ENCODE measurements around the gene KRT16.
"Not testable (repeated sequence)": the region's sequence is repeated elsewhere in the genome, so short reads cannot be mapped to it uniquely, and the experiment has no call there.

The KRT16 gene

DNA sequence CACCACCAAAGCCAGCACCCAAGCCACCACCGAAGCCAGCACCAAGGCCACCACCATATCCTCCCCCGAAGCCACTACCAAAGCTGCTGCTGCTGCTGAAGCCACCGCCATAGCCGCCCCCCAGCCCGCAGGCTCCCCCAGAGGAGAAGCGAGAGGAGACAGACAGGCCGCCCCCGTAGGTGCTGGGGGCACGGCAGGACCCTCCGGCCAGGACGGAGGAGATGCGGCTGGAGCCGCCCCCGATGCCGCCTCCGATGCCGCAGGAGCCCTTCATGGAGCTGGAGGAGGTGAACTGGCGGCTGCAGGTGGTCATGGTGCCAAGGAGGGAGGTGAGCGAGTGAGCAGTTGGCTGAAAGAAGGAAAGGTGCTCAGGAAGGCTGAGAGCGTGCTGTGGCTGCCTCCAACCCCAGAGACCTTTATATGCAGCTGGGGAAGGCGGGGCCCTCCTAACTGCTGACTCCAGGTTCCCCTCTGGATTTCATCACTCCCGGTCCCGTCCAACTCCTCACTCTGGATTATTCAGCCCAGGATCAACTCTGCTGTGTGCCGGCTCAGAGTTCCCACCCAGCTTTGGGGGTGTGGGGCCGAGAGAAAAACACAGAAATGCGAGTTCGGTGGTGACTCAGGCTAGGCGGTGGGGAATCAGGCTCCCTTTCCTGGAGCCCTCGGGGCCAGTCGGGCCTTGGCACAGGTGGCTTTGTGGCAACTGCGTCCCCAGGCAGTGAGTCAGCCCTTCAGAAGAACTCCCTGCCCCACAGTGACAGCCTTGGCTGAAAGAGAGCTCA is at the start of gene KRT16:
Gene KRT16, minus strand, starts transcription at position 392 of the 785 bp plus-strand sequence. Its CDS starts 79 bp downstream, at position 313.
- not testable (repeated sequence) for H3K4me3 ChIP-seq (ENCODE audit: low read length)
- peak; percentile 57 for DNase-seq (ENCODE audit: low read depth)

DNA sequence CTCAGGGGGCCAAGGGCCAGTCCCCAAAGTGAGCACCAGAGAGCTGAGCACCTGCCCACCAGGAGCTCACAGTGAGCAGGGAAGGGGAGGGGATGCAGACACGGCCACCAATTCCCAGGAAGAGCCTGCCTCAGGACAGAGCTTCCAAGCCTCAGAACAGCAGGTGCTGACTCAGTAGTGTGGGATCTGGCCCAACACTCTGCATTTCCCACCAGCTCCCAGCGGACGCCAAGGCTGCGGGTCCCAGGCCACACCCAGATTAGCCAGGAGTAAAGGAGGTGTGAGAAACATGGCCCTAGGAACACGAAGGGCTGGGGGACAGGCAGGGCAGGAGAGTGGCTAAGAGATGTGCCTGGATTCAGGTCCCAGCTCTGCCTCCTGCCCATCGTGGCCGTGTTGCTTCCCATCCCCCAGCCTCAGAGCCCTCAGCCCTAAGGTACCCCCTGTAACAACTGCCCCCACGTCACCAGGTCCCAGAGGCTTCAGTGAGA is 47.7 kb upstream of the KRT16 start:
- no peak overlapping the region for H3K4me3 ChIP-seq (ENCODE audit: low read length)
- TF ChIP-seq, protein P1, sequence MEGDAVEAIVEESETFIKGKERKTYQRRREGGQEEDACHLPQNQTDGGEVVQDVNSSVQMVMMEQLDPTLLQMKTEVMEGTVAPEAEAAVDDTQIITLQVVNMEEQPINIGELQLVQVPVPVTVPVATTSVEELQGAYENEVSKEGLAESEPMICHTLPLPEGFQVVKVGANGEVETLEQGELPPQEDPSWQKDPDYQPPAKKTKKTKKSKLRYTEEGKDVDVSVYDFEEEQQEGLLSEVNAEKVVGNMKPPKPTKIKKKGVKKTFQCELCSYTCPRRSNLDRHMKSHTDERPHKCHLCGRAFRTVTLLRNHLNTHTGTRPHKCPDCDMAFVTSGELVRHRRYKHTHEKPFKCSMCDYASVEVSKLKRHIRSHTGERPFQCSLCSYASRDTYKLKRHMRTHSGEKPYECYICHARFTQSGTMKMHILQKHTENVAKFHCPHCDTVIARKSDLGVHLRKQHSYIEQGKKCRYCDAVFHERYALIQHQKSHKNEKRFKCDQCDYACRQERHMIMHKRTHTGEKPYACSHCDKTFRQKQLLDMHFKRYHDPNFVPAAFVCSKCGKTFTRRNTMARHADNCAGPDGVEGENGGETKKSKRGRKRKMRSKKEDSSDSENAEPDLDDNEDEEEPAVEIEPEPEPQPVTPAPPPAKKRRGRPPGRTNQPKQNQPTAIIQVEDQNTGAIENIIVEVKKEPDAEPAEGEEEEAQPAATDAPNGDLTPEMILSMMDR (conservative IDR thresholded peaks at IDR 0.05; ENCODE audit: low read depth, low read length), result no peak
- no peak for DNase-seq (ENCODE audit: low read depth)

DNA sequence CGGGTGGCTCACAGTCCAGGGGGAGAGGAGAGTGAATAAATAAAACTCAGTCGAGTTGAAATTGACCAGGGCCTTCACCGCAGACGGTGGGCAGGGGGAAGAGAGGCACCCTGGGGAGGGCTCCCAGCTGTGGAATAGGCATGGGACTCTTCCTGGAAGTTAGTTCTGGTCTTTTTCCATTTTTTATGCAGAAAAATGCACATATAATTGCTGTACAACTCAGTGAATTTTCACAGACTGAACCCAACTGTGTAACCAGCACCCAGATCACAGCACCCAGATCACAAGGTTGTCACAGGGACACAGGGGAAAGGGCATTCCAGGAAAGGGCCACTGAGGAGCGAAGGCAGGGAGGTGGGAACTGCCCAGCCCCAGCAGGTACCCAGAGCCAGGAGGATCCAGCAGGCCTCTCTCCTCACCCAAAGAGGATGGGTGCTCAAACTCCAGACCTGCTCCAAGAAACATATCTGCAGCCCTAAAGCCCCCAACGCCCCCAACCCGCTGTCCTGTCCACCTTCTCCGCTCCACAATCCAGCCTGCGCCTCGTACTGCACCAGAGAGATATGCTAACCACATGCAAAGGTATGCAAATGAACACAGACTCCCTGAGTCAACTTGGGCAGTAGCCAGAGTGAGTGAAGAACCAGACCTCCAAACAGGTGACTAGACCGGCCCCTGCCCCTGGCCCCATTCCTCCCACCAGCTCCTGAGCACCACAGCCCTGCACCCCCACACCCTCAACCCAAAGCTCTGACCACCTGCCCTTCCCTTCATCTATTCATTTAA is 47.1 kb upstream of the KRT16 start:
- no peak for DNase-seq (ENCODE audit: low read depth)
- TF ChIP-seq, protein P1 (conservative IDR thresholded peaks at IDR 0.05; ENCODE audit: low read depth, low read length), result no peak
- H3K4me3 ChIP-seq (ENCODE audit: low read length), result no peak overlapping the region

DNA sequence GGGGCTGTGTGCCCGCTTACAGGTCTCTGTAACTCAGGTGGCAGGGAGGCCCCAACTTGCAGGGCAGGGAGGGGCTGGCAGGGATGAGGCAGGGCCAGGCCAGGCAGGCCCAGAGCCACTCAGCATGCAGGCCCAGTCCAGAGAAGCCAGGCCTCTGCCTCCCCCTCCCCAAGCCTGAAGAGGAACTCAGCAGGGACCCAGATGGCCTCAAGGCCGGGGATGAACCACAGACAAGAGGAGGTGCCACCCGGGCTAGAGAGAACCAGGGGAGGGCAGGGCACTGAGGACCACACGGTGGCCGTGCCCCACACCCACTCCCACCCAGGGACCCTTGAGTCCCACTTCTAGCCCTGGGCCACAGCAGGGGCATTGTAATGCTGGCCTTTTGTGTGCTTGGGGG is 46.3 kb upstream of the KRT16 start:
- no peak overlapping the region for H3K4me3 ChIP-seq (ENCODE audit: low read length)
- DNase-seq (ENCODE audit: low read depth), result no peak
- TF ChIP-seq, protein P1 (conservative IDR thresholded peaks at IDR 0.05; ENCODE audit: low read depth, low read length), result no peak

DNA sequence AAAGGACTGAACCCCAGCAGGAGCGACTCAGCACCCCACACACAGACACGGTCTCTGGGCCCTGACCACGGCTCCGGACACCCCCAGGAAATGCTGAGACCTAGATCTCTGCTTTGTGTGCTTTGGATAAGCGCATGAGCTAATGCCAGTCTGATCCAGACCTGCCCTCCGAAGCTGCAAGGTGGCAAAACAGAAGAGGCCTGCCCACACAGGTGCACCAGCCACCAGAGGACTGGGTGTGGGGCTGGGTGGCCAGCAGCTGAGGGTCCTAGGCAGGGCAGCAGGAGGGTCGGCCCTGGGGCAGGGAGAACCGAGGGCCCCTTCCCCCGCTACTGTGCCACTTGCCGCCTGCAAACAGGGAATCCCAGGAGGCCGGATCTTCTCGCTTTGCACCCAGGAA is 45.4 kb upstream of the KRT16 start:
- TF ChIP-seq, protein P1 (conservative IDR thresholded peaks at IDR 0.05; ENCODE audit: low read depth, low read length), result no peak
- no peak for DNase-seq (ENCODE audit: low read depth)
- H3K4me3 ChIP-seq (ENCODE audit: low read length), result no peak overlapping the region

DNA sequence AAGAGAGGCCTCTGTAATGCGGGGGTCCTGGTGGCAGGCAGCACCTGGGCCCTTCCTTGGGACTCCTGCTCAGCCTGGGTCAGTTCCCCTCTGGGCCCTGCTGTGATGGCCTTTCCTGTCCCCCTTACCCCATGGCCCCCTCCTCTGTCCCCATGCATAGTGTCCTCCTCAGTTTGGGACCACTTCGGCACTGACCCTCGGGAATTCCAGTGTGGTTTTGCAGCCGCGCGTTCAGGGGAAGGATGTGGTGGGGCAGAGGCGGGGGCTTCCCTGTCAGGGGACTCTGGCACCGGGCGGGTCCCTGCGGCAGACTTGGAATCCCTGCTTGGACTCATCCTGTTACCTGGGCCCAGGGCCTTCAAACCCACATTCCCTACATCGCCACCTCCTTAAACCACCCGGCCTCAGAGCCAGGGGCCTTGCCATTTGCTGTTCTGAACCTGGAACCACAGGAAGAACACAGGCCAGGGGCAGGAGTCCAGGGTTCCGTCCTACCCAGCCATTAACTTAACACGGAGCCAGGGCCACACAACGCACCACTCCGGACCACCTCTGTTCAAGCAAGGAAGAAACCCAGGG is 44.7 kb upstream of the KRT16 start:
- H3K4me3 ChIP-seq (ENCODE audit: low read length), result no peak overlapping the region
- TF ChIP-seq, protein P1 (conservative IDR thresholded peaks at IDR 0.05; ENCODE audit: low read depth, low read length), result no peak
- DNase-seq (ENCODE audit: low read depth), result no peak

DNA sequence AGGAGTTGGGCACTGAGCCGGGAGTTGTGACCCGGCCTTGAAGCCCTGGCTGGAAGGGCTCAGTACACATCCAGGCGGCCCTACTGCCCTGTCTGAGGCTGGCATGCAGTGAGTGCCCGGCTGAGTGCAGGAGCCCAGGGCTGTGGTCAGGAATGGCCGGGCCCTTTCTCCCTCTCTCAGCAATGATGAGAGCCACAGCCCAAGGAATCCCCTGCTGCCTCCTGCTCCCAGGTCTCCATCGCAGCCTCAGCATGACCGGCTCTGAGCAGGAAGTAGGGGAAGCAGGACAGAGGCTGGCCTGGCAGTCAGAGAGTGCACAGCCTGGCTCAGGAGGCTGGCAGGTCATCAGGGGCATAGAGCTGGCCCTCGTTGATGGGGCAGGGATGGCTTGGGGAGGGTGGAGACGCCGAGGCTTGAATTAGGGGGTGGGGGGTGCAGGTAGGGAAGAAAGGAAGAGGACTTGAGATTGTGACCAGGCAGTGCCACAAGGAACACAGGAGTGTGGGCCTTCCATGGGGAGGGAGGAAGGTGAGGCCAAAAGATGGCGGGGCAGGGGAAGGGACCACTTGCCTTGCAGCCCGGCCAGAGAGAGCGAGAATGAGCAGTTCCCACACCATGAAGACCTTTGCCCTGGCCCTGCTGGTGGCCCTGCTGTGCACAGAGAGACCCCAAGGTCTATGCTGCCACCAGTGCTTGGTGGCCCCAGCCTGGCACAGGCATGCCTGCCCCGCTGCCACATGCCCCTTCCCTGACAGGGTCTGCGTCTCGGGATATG is 43.9 kb upstream of the KRT16 start:
- TF ChIP-seq, protein P1 (conservative IDR thresholded peaks at IDR 0.05; ENCODE audit: low read depth, low read length), result no peak
- no peak for DNase-seq (ENCODE audit: low read depth)
- H3K4me3 ChIP-seq (ENCODE audit: low read length), result no peak overlapping the region
